Activated T-cell treated with anti-CD3 and anti-CD28 coated beads, Interleukin-2, amount 50 U/mL, for 48 hours (primary cell): ENCODE results near the gene ZNF532.
"Not testable (repeated sequence)": the region's sequence is repeated elsewhere in the genome, so short reads cannot be mapped to it uniquely, and the experiment has no call there.

Experiments used
- DNase-seq, 2 experiments: peaks; one replicate each; pipeline ENCODE4 v3.0.0-alpha.2; 2020

Gene ZNF532

DNA sequence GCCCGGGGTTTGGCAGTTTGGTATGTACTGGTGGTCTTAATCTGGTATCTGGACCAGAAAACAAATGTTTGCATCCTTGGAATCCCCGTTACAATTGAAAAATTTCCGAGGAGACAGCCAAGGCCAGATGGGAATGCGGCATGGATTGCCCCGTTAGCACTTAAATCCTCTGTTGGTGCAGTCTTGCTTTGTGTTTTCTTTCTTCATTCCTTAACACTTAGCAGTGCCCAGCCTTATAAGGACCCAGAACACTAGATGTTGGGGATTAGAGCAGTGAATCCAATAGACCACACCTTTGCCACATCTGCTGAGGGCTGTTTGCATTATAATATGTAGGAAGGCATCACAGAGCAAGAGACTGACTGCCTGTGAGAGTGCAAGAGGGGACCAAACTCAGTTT lies 12.8 kb upstream of the ZNF532 start:
- no peak for DNase-seq

DNA sequence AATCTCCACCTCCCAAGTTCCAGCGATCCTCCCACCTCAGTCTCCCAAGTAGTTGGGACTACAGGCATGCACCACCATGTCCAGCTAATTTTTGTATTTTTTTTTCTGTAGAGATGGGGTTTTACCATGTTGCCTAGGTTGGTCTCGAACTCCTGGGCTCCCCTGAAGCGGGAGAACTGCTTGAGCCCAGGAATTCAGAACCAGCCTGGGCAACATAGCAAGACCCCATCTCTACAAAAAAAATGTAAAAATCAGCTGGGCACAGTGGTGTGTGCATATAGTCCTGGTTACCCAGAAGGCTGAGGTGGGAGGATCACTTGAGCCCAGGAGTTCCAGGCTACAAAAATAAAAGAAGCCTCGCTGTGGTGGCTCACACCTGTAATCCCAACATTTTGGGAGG lies 12.0 kb upstream of the ZNF532 start:
- no peak for DNase-seq

DNA sequence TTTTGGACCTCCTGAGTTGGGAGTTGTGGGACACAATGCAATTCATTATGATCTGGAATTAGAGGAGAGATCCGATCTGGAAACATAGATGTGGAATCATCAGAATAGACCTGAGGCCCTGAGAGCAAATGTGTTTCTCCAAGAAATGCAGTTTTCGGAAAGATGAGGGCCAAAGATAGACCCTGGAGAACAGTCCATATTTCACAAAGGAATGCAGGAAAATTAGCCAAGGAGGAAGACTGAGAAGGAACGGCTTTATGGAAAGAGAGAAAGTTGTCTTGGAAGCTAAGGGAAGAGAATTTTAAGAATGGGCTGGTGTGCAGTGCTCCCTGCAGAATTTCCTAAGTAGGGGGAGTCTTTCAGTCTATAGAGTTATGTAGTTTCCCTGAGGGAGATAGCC lies 11.1 kb upstream of the ZNF532 start:
- no peak for DNase-seq

DNA sequence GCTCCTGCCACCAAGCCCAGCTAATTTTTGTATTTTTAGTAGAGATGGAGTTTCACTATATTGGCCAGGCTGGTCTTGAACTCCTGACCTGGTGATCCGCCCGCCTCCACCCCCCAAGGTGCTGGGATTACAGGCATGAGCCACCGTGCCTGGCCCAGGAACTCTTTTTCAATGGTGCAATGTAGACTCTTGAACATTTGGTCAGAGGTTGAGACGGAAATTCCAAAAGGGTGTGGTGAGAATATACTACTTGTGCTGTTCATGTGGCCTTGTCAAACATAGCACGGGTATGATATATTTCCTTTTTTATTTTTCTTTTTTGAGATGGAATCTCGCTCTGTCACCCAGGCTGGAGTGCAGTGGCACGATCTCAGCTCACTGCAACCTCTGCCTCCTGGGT lies 9.2 kb upstream of the ZNF532 start:
- DNase-seq, result not testable (repeated sequence)

DNA sequence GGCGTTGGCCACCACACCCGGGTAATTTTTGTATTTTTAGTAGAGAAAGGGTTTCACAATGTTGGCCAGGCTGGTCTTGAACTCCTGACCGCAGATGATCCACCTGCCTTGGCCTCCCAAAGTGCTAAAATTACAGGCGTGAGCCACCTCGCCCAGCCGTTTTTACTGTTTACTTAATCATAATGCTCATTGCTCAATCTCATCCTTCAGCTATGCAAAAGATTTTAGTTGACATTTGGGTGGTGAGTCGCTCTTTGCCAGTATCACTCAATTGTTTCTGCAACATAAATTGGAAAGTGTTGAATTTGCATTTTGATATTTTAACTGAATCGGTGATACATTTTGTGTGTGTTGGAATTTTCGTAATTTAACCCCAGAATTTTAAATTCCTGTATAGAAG lies 7.8 kb upstream of the ZNF532 start:
- no peak for DNase-seq

DNA sequence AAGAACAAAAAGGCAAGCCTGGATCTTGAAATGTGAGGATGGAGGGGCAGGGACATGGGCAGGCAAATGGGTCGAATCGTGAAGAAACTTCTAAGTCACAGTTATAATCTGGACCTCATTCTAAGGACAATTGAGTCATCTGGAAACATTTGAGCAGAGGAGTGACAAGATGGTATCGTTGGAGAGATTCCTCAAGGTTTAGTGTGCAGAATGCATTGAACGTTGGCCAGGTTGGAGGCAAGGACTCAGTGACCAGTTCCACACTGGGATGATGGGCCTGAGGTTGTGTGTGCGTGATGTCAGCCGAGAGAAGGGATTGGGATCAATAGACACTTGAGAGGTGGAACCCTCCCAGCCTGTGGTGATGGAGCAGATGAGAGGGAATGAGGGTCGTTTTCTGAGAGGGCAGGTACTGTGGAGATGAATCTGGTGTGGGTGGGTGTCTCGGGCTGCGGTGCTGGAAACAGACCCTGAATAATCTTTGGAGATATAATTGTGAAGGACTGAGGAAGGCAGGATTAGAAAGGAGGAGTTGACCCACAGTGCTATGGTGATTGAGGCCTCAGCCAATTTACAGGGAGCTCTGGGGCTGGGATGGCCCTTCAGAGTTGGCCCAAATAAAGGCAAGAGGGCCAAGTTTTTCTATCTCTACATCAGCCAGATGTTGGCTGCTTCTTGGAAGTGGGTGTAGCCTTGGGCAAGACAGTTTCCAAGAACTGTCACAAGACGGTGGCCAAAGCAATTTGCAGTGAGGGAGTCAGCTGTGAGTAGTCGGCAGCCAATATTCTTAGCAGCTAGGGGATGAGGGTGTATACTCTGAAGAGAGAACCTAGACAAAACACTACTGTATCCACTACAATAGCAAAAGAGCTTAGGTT lies 5.8 kb upstream of the ZNF532 start:
- no peak for DNase-seq

DNA sequence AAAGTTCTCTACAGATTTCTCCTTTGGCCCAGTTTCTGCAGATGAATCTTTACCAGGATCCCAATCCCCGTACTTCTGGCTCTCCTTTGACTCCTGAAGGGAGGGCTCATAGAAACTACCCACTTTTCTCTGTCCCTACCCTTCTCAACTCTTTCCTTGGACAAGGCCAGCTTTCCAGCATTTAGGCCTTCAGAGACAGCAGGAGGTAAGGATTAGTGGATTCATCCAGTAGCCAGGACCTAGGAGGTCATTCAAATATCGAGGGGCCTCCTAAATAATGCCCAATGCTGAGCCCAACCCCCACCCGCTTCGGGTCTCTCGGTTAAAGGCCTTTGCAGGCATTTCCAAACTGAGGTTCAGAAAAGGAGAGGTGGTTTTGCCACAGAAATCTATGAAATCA lies 4.8 kb upstream of the ZNF532 start:
- no peak for DNase-seq

DNA sequence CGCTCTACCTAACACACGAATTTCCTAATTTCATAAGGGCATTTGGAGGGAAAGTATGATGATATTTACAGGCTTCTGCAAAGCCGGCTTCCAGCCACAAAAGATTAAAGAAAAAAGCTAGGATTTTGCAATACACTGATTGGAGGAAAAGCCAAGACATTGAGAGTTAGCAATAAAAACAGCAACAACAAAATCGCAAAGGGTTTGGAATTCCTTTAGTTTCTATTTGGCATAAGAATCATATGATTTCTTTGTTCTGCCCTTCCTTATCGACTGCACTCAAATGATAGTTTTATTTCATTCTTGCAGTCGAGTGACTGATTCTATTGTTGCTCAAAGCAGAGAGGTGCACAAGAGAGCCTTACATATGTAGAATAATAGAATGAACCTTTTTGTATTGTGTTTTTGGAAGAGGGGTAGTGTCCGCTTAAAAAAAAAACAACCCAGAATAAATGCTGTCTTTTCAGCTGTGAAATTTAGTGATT lies 3.9 kb upstream of the ZNF532 start:
- no peak for DNase-seq

DNA sequence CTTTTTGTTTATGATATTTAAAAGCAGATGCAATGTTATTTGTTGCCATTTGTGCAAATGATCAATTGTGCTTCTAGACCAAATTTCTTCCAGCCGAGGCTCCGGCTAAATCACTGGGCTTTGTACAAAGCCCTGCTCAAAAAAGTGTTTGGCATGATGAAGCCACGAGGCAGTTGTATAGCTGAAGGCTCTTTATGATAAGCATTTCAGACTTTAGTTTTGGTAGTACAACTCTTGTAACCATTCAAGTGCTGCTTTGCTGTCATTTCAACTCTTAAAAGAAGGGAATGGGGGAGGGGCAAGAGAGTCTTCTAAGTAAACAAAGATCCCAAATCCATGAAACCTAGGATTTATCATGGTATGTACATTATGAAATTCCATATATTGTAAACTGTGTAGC lies 3.3 kb upstream of the ZNF532 start:
- DNase-seq, result no peak

DNA sequence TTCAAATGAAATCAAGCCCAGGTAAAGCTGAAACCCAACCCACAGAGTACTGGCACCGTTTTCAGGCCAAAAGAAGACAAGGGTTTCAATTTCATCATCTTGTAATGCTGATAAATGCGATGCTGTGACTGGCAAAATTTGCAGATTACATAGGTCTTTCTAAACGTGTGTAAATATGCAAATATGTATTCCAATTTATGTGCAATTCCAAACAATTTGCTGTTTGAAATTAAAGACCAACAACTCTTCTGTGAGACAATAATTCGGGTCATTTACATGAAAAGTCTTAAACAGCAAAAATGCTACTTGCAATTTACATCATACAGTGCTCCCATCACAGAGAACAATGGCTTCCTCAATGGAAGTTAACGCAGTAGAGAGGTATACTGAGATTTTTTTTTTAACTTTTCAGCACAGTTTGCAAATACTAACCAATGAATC lies 2.8 kb upstream of the ZNF532 start:
- DNase-seq, result no peak

DNA sequence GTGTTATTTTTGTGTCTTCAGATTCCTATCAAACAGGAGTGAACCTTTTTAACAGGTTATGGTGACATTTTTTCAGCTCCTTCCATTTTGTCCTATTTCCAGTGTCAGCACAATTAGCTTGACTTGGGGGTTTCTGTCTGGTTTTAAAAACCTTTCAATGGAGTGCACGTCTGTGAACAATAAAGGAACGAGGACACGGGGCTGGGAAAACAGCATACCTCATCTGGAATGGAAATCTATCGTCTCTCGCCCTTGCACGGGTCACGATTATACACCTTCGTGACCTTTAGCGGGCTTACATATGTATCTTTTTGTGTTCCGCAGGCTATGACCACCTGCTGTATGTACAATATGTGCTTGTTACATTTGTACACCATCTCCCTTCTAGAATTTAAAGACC lies 2.3 kb upstream of the ZNF532 start:
- no peak for DNase-seq

DNA sequence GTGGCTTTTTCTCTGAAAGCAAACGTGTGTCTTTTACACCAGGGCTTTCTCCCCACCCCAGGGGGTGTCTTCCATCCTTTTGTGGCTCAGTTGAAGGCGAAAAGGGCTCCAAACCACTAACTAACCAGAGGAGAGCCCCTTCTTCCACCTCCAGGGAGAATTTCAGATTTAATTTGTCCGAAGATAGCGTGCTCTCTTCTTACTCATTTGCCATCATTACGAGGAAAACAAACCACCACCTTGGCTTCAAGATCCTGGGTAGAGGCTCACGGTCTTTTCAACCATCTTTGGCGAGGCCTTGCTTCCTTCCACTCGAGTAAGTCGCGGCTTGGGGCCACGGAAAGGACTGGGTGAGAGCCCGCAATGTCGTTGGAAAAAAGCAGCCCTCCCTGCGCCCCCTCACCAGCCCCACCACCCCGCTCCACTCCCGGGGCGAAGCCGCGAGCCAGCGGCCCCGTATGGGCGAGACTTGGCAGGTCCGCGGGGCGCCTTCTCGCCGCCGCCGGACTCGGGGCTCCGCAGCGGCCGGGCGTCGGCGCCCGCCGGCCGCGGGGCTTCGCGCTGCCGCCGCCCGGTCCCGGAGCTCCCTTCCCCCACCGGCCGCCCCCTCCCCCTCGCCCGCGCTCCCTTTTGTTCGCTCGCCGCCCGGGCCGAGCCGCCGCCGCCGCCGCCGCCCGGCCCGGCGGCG lies 1.7 kb upstream of the ZNF532 start:
- DNase-seq, result peak; percentile 38 to 48

DNA sequence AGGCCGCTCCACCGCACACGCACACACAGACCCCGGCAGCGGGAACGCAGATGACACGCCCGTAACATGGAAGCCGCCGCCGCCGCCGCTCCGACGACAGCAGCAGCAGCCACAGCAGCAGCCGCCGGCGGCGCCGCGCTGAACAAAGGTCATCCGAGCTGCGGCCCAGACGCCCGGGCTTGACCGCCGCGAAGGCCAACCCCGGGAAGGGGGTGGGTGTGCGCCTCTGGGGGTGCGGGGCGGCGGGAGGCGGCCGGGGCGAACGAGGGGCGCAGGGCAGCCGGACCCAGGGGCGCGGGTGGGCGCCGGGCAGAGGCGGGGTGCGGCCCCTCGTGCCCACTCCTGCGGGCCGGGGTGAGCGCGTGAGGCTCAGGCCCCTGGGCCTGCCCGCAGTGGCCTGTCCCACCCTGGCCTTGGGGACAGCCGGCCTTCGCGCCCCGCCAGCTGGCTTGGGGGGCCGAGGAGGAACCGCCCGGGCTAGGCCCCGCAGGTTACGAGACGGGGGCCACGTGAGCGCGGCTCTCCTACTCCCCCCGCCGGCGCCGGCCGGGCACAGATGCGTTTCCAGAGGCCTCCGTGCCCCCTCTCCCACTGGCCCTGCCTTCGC lies 1.0 kb upstream of the ZNF532 start:
- peak; percentile 35 to 42 for DNase-seq

DNA sequence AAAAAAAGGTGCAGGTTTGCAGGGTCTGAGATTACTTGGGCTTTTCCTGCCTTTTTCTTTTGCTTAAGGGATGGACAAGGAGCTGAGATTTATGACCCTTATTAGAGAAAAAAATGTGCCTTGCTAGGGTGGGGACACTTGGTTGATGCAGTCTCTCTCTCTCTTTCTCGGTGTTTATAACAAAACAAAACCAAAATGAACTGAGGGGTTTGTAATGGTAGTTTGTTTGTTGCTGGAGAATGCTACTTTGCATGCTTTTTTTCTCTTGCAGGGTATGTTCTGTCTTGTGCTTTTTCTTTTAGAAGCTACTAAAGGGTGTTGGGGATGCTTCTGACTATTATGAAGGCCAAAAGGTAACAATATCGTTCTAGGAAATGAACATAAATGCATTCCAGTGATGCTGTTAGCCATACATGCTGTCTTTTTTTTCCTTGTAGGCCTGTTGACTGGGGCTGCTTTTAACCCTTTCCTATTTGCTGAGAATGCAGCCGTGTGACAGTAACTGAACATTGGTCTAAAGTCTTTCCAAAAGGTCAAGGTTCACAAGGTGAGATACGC lies 435 bp downstream of the ZNF532 start:
- no peak for DNase-seq

DNA sequence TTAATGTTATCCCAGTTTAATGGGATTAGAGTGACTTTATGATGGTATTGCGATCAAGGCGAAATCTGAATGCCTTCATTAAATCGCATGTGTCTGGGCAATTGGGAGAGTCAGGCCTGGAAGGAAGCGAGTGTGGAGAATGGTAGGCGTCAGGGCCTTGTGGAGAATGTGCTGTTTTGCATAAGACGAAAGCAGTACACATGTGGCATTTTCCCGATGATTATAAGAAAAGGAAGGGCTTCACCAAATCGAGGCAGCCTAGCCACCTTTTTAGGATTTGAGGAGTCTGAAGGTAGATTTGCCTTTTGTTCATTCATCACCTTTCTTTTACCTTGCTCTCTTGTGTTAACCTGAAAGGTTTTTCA lies 1.0 kb downstream of the ZNF532 start:
- DNase-seq, result no peak

DNA sequence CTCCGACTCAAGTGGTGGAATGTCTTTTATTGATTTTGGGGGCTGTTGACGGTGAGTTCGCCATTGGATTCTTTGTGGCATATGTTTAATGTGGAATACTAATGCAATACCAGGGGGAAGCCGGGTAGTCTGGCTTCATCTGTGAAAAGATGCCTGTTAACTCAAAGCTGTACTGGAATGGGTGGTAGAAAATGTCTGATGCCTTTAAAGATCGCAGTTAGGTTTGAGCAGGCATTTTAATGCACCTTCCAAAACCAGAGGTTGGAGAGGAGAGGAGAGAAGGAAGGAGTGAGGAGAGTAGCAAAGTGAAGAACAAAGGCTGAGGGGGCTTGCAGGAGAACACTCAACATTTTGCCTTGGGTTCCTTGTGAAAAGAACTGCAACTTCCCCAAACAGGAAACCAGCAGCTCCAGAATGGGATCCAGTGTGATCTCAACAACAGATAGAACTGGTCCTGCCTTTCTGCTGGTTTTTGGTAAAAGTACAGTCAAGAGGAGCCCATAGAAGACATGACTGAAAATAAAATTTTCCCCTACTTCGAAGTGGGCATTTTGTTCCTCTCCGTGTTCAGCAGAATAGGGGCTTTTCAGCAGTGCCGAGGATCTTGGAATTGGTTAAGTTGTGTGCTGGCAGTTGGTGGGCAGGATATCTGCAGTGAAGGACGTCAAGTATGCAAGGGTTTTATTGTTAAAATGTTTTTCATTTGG lies 1.5 kb downstream of the ZNF532 start:
- DNase-seq, result no peak

DNA sequence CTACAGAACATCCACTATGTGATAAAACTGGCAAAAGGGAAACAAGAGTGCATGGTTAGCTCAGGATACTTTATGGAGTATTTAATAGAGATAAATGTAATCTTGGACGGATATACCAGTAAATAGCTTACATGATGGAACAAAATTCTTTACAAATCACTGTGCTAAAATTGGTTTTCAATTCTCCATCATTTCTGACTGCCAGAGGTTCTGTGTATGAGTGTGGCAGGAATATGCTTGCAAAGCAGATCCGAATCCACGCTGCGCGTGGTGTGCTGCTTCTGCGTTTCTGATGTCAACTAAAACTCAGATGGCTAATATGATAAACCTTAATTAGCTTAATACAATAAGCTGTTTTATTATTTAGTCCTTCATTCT lies 2.1 kb downstream of the ZNF532 start:
- no peak for DNase-seq

DNA sequence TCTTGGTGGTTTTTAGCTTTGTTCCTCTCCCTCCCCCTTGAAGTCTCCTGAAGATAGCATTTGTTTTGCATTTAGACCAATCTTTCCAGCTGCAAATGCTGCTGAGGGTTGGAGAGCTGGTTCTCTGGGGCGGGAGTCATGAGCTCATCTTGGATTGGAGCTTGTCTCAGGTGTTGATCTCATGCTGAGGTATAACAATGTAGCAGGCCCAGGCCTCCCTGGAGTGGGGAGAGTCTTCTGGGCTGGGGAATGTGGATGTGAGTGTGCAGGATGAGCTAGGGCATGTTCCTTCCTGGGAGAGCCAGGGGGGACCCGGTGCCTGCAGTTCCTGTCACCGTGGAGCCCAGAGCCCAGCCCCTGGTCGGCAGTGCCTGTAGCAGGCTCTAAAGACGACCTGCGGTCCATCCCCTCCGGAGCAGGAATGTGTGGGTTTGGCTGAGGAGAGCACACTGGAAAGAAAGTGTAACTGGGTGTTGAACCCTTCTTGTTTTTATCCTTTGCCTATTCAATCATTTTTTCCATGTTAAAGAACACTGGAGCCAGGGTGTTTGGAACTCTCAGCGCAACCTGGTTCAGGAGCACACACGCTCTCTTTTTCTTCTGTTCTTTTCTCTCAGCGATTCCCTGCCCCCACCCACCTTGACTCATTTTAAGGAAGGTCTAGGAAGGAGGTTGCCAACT lies 2.7 kb downstream of the ZNF532 start:
- DNase-seq, result no peak

DNA sequence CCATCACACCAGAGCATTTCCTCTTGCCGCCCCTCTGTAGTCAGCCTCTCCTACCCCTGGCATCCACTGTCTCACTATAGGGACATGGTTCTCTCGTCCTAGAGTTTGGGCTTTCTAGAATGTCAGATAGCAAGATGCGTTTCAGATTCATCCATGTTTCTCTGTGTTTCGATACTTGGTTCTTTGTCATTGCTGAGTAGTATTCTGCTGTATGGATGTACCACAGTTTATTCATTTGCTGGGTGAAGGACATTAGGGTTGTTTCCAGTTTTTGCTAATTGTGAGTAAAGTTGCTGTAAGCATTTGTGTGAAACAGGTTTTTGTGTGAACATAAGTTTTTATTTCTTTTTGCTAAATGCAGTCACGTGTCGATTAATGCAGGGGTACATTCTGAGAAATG lies 3.8 kb downstream of the ZNF532 start:
- DNase-seq, result no peak

DNA sequence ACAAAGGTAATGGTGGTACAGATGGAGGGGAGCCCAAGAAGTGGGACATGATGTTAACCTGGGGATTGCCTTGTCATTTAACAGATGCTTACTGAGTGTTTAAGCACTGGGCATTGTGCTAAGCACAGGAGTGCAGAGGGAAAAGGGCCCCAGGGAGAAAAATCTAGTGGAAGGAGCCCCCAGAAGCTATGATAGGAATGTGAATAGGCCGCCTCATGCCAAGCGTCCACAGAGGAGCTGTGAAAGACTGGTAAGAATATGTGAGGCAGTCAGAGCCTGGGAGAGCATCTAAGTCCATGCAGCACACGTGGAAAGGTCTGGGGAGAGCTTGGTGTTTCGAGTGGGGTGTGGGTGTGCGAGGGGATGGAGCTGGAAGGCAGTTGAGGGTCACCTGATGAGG lies 5.5 kb downstream of the ZNF532 start:
- no peak for DNase-seq

DNA sequence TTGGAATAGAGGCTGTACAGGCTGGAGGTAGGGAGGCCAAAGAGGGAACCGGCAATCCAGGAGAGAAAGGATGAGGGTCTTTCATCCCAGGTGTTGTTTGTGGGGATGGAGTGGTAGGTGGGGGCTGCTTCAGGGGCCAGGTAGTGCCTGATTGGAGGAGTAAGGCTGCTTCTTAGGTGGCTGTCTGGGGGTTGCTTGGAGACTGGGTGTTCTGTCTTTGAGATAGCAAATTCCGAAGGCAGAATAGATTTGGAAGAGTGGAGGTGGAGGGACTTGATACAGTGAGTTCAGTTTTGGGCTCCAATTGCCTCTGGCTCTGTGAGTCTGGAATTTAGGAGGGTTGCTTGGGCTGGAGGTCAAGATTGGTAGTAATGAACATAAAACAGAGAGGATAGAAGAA lies 5.9 kb downstream of the ZNF532 start:
- DNase-seq, result no peak
